NCI-H524 (cell line): ENCODE measurements around the gene CACNA2D3.
"Not testable (repeated sequence)": the region's sequence is repeated elsewhere in the genome, so short reads cannot be mapped to it uniquely, and the experiment has no call there.

ENCODE experiments used
- DNase-seq, 2 experiments: peaks; one replicate each; lab custom pipeline; 2025; lab: John Stamatoyannopoulos, UW

CACNA2D3 gene

DNA sequence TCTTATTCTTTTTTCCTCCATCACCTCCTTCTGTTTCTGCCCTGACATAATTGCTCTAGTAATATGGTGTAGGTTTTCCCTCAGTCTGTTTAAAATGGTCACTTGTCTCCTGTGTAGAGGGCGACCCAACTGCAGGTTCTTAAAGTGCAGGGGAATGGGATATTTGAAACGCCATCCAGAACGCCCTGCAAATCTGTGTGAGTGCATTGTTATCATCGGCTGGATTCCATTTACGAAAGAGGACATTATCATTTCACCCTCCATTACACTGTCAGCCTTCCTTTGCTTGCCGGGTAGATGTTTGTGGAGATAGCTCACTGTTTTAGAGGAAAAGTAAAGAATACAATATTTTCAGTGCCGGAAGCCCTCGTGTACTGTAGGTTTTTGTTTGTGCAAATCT lies 451.5 kb downstream of the CACNA2D3 start:
- no peak for DNase-seq

DNA sequence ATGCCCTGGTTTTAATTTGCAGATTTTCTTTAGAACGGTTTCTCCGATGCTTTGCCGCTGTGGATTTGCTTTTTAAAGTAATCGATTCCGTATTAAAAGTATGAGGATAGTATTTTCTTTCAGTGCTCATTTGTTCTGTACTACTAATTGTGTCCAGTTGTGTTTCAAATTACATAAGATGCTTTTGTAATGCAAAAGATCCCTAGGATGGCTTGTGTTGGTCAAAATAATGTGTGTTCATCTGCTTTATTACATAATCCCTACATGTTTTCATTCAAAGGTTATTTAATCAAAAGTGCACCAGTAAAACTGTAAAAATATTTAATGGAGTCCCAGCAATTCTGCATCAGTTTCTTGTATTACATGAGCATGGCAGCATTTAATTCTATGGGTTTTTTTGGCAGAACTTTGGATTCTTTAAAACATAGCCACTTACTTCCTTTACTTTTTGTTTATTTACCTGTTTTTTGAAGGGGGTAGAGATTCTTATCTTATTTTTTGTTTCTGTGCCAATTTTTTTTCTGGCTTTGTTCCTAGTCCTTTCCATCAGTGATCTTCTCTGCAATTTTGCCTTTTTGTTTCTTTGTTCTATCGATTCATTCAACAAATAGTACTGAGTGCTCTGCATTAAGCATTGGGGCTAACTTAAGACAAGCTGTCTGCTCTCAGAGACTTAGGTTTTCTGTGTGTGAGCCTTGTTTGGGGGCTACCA lies 452.7 kb downstream of the CACNA2D3 start:
- no peak for DNase-seq

DNA sequence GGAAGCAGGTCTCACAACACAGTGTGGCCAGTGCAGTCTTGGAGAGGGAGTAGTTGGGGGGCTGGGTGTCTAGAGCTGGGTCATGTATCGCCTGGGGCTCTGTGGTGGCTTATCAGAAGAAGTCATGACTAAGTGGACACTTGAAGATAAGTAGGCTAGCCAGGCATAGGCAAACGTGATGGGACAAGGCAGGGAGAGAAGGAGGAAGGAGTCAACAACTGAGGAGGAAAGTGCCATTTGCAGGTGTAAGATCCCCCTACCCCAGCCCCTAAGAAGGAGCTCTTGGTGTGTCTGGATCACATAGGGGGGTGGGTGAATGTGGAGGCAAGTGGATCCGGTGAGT lies 453.2 kb downstream of the CACNA2D3 start:
- no peak for DNase-seq

DNA sequence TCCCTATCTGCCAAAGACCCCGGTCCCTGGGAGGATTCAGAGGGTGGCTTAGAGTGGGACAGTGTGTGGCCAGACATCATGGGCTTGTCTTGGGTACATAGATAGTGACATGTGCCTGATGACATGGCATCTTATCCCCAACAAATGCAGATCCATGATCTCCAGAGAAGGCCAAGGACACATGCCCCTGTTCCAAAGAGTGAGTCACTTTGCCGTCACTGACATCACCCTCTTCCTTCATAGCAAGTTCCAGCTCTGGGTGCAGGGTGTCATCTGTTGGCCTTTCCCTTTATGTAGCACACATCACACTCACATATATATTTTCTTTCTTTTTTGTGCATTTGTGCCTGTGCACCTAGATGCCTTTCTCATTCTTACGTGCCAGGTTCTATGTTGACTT lies 455.0 kb downstream of the CACNA2D3 start:
- no peak for DNase-seq

DNA sequence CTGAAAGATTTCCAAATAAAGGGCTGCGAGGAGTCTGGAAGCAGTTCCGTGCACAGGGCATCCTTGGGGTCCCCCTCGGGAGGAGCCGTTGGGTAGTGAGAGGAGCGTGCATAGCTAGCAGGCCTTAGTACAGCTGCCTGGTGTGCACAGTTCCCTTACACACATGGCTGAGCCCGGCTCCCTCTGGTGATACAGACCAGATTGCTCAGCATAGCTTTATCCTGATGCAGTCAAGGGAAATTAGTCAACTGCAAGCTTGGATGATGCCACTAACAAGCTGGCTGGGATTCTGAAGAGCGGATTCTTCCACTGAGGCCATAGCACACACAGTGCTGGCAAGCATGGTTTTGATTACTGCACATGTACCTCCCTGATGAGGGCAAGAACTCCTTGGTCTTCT lies 456.1 kb downstream of the CACNA2D3 start:
- no peak for DNase-seq

DNA sequence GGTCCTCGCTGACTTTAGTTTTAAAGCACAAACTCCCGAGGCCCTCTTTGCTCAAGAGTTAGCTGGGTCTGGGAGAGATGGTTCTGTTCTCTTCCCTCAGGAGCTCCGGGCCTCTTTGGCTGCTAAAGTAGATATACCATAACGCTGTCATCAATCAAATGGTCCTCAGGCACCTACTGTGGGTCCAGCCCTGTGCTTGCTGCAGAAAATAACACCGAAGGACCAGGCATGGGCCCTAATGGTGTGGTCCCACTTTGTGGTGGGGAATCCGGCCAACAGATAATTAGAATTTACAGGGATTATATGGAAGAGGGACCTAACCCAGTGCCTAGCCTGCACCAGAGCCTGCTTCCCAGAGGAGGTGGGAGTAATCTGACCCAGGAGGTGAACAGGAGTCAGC lies 458.1 kb downstream of the CACNA2D3 start:
- DNase-seq: no peak

DNA sequence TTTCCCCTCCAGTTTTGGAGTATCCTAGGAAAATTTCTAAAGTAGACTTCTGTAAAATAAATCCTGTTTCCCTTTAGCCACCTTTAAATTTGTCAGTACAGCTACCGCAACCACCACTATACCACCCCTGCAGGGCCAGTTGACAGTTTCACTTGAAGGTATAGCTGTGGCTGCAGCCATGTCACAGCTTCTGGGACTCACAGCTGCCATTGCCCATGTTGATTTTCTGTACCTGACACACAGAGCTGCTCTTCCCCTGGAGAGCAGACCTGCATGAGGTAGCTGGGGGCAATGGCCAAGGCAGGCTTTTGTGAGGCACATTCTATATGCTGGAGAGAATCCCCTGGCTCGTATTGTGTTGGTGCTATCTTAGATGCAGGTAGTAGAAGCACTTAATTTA lies 460.1 kb downstream of the CACNA2D3 start:
- no peak for DNase-seq

DNA sequence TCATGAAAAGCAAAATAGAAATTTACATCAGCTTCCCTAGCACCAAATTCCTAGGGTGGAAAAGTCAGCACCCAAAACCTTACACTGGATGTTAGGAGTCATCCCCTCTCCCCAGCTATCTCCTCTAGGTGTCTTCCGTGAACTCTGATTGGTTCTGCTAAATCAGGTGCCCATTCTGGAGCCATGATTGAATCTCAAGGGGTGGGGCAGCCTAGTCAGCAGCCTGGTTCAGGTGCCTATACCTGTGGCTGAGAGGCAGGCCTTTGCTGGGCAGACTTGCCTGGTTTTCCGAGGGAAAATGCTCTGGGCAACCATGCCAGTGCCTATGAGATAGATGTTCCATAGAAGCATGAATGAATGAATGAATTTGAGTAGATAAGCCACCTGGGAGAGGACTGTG lies 468.8 kb downstream of the CACNA2D3 start:
- no peak for DNase-seq

DNA sequence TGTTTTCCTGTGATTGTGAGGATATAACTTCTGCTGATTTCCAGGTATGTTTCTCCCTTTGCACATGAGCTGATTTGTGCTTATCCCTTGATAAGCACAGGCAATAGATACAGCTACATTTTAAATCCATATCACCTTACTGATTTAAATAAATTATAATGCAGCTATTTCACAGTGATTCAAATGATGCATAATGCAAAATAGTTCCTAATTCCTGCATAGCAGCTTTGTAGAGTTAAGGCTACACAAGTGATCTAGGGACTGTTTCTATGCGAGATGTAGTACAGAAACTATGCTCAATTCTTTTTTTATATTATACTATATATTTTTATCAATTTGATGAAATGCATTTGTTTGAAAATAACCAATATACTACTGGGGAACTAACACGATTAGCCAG lies 471.3 kb downstream of the CACNA2D3 start:
- DNase-seq: no peak

DNA sequence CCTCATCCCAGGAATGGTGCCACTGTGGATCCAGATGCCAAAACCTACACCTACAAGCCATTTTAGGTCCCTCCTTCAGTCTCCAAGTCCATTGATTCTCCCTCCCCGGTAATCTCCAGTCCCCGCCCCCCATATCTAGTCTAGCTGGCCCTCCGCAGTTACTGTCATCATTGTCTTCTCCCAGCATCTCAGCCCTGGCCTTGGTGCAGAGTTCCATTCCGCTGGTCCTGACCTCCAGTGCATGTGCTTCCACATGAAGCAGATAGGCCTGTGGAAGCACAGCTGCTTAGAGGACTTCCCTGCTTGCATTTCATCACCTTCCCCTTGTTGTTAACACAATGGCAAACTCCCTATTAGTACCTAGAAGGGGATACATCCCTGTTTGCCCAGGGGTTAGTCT lies 473.7 kb downstream of the CACNA2D3 start:
- DNase-seq: no peak

DNA sequence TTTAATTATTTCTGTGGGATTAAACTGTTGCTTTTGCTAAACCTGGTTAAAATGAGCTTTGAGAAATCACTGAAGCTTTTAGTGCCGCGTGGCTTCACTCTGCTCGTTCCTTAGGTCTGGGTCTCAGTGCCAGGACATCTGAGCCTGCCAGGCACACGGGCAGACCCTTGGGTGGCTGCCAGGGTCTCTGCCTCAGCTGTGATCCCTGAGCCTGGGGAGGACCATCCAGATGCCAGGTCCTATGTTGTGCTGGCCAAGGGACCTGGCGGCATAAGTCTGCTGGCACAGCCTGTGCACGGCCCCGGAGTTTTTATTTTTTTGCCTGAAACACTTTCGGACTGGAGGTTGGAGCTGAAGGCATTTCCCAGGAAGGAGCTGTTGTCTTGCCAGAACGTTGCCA lies 477.4 kb downstream of the CACNA2D3 start:
- no peak for DNase-seq

DNA sequence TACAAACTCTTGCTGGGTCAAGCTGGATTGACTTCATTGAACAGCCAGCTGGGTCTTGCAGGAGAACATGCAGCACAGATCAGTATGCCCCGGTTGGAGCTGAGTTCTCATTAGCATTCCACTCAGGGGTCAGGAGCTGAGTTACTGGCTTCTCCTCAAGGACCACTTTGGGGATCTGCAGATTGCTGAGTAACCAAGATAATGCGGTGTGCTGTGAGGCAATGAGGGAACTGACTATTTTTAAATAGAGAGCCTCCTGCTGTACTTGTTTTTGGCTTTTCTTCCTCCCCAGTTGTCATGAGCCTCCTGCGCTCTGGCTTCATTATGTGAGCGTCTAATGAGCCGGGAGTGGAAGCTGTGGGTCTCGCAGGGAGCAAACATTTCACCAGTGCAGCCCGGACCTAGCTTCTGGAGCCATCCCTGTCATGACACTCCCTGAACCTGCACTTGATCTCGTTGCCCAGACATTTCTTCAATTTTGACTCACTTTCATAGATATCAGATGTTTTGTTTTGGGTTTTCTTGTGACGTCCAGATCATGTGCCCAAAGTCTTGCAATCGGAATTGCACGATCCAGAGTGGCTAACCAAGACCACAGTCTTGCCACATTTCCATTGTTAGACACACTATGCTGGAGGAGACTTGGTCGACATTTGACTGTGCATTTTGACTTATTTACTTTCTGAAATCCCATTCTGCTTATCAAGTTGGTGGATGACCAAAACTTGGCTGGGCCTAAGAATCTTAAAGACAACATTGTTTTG lies 478.3 kb downstream of the CACNA2D3 start:
- peak; percentile 30 to 69 for DNase-seq

DNA sequence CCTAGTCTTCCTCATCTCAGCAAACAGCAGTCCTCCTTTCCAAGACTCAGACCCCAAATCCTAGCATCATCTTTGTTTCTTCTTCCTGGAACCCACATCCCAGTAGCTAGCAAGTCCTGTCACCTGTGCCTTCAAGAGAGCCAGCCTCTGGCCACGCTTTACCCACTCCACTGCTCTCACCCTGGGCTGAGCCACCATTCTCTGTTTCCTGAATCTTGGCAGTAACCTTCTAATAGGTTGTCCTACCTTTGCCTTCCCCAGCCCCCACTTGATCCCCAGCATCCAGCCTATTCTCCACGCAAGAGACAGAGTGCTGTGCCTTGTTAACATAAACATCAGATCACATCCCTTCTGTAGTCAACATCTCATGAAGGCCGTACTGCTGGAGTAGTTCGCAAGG lies 482.1 kb downstream of the CACNA2D3 start:
- no peak for DNase-seq

DNA sequence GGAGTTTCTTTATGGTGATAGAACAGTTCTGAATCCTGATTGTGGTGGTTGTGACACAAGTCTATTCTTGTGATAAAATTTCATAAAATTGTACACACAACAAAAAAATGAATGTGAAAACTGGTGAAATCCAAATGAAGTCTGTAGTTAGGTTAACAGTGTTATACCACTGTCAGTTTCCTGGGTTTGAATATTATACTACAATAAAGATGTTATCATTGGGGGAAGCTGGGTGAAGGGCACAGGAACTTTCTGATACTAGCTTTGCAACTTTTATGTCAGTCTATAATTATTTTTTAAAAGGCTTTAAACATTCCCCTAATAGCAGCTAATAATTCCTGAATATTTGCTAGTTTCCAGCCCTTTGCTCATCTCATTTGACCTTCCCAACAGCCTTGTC lies 485.7 kb downstream of the CACNA2D3 start:
- DNase-seq: no peak

DNA sequence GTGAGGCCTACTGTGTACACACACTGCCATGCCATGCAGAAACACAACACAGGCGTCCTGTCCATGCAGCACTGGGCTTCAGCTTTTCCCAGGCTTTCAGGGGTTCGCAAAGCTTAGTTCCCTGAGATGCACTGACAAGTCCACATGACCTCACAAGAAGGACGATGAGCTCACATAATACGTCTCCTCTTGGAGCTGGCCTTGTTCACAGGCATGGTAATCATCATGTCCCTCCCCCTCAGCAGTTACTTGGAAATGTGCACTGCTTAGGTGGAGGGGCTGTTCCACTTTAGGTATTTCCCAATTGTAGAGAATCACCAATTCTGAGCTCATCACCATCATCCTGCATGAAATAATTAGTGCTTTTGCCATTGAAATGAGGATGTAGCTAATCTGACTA lies 496.7 kb downstream of the CACNA2D3 start:
- no peak for DNase-seq

DNA sequence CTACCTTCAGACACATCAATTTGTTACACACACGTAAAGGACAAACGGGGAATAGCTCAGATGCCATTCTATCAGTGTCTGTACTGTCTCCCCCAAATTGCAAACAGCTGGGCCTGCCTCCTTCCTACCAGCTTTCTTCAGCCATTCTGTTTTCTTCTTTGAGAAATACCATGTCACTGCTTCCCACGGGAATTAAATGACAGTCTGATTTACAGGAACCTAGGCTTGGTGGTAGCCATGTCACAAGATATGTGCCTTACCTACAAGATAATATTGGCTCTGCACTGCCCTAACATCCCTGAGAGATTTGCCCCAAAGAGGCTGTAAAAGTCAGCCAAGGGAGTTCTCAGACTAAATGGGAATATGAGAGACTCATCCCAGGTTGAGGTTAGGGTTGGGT lies 497.2 kb downstream of the CACNA2D3 start:
- no peak for DNase-seq

DNA sequence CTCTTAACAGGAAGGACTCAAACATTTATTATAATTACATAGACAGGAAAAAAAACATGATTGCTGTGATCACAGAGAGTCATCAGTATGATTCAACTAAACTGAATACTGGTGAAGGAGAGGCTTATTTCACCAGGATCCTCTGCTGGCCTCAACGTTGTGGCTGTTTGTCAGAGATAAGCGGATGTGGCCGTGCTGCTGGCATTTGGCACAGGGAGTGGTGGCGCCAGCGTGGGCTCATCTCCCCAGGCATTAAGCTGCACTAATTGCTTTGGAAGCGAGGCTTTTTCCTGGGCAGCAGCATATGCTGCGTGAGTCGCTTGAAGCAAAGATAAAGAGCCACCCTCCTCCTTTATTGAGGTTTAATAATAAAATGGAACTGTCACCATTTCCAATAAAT lies 498.8 kb downstream of the CACNA2D3 start:
- peak; percentile 70 to 83 for DNase-seq

DNA sequence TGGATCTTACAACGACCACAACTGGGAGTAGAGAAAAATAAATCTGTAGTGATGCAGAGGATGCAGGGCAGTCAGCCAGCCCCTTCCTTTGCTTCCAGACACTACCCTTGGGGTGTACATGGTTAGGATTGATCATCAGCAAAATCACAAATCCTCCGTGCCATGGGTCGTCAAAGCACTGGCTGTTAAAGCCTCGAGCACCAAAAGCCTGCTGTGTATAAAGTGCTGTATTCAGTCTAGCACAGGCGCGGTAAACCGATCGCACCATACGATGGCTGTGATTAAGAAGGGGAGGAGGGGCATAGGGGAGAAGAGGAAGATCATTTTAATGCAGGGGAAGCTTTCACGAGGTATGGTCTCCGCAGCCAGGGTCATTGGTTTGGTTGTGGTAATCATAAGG lies 500.3 kb downstream of the CACNA2D3 start:
- no peak for DNase-seq

DNA sequence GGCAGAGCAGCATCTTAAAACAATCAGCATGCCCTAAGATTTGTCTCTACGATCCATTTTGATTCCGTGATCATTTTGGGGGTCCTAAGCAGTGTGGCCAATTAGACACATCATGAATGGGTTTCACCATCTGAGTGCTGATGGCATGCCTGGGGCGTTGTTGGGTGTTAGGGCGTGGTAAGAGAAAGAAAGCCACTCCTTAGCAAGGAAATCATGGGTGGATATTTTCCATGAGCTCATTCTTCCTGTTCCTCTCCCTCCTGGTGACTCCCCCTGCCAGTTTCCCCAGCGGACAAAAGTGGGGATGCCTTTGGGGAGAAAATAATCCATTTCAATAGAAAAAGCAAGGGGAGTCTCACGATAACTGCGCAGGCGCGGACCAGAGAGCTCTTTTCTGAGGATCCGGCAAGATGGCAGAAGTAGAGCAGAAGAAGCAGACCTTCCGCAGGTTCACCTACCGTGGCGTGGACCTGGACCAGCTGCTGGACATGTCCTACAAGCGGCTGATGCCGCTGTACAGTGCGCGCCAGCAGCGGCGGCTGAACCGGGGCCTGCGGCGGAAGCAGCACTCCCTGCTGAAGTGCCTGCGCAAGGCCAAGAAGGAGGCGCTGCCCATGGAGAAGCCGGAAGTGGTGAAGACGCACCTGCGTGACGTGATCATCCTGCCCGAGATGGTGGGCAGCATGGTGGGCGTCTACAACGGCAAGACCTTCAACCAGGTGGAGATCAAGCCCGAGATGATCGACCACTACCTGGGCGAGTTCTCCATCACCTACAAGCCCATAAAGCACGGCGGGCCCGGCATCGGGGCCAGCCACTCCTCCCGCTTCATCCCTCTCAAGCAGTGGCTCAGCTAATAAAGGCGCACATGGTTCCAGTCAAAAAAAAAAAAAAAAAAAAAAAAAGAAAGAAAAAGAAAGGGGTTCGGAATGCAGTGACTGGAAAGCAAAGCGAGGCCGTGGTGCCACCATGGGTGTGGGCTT lies 503.7 kb downstream of the CACNA2D3 start:
- no peak for DNase-seq

DNA sequence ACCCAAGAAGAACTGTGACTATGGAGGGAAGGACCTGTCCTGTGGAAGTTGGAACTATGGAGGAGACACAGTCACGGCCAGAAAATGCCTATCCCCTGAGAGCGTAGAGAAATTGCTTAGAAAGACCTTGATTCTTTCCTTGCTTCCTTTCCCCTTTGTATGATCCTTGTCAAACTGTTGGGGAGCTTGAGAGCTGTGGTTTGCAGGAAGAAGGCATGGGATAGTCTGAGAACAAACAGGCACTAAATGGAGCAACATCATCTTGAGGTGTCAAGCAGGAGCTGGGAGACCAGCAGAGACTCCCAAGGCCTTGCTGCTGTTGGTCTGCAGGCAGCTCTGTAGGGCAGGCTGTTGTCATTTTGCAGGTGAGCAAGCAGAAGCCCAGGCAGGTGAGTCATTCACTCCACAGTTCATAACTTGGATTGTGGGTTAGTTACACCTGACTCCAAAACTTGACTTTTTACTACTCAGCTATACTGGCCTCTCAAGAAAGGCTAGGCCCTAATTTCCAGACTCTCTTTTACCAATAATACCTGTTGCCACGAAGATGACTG lies 506.6 kb downstream of the CACNA2D3 start:
- no peak for DNase-seq

DNA sequence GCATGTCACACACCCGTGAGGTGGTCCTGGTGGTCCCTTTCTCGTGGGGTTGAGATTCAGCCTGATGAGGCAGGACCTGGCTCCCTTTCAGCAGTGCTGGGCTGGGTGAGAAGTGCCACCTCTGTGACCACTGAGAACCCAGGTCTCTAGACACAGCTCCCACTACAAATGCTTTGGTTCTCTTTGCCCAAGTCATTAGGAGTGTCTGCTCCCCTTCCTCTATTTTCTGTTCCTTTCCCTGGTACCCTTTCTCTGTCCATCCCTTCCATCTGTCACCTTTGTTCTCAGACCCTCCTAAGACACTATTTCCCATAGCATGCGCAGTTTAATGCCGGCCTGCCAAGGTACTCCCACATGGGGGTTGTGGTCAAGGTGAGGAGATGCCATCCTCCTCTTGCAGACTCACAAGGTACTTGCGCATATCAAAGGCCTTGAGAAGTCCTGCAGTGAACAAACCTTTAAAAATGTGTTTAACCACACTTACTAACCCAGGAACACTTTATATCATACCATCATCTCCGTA lies 507.8 kb downstream of the CACNA2D3 start:
- no peak for DNase-seq

DNA sequence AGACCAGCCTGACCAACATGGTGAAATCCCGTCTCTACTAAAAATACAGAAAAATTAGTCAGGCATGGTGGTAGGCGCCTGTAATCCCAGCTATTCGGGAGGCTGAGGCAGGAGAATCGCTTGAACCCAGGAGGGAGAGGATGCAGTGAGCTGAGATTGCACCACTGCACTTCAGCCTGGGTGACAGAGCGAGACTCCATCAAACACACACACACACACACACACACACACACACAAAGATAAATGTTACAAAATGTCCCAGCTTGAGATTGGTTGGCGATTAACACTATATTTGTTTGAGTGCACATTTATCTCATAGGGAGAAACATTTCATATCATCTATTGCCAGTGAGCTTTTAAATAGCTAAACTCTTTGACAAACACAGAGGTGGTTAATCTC lies 508.6 kb downstream of the CACNA2D3 start:
- not testable (repeated sequence) for DNase-seq
